Lower leg skin (tissue), 3 donors: ENCODE results near the gene CHD5.

Experiments
- CTCF ChIP-seq, 3 donors: fragments of 450-650 bp; IDR thresholded peaks; one replicate each; pipeline ENCODE4 v1.5.1; 2016; ENCODE audit warnings: antibody characterized with exemption in 3 of 3, mild to moderate bottlenecking in 3 of 3, moderate library complexity in 2 of 3
- POLR2A ChIP-seq, 2 donors: fragments of 450-650 bp; IDR thresholded peaks; one replicate each; pipeline ENCODE4 v1.6.1; 2016 to 2017; ENCODE audit warnings: antibody characterized with exemption in 2 of 2, mild to moderate bottlenecking in 1 of 2, moderate library complexity in 1 of 2

DNA sequence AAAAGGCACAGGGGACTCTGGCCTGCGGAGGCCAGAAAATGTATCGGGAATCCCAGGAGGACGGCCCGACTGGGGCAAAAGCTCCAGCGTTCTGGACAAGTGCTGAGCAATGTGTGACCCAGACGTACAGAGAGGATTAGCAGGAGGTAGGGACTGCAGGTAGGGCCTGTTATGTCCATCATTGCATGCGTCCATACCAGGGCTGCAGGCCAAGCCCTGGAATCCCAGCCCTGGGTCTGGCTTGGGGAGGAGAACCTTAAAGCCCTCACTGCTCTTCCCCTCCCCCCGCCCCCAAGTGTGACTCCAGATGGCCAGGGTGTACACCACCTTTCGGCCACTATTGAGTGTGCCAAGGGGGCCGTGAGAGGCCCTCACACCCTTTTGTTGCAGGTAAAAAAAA, 27.8 kb upstream of the CHD5 start:
- TF ChIP-seq CTCF (IDR thresholded peaks at IDR 0.05) (no peak), POLR2A (IDR thresholded peaks at IDR 0.05) (no peak)
